ENCODE data around the gene COG7.

- no peak for TF ChIP-seq EZH2phosphoT487 (IDR thresholded peaks at IDR 0.05; ENCODE audit: borderline replicate concordance, low read length)
- no peak for TF ChIP-seq CTCF (IDR thresholded peaks at IDR 0.05; ENCODE audit: low read depth, low read length, poor library complexity, severe bottlenecking)
Measured at GRCh38 chr16:23469814-23470213, 16.8 kb upstream of the COG7 start.

Measured in DOHH2 (cell line).